Epithelial cell of esophagus (primary cell): ENCODE data around the gene CHSY3.

ENCODE experiments used
- DNase-seq: peaks from one replicate; pipeline ENCODE4 v3.0.0; 2010; ENCODE audit warnings: low read depth
- H3K4me3 ChIP-seq: 2 replicates; pipeline ENCODE4 v1.5.1; 2011; ENCODE audit warnings: mild to moderate bottlenecking, low read length, control low read depth
- CTCF ChIP-seq: IDR thresholded peaks from 2 replicates; pipeline ENCODE4 v1.5.1; 2011; ENCODE audit warnings: low read depth, mild to moderate bottlenecking, low read length, control low read depth, inconsistent platforms; ENCODE audit not compliant: insufficient read depth; ENCODE audit errors: missing control alignments

CHSY3 gene

GRCh38 chr5:130052752-130053151 lies 148.5 kb downstream of the CHSY3 start:
- peak; percentile 32 for DNase-seq
- no peak for TF ChIP-seq CTCF
- no peak overlapping the region for H3K4me3 ChIP-seq

- H3K4me3 ChIP-seq = no peak overlapping the region
- no peak for DNase-seq
- TF ChIP-seq CTCF = no peak
These were observed 151.3 kb downstream of the CHSY3 start for GRCh38 chr5:130055572-130055971.

- no peak for DNase-seq
- no peak overlapping the region for H3K4me3 ChIP-seq
- no peak for TF ChIP-seq CTCF
These were observed 157.5 kb downstream of the CHSY3 start for GRCh38 chr5:130061746-130062145.

GRCh38 chr5:130063603-130064002 lies 159.3 kb downstream of the CHSY3 start:
- TF ChIP-seq CTCF = no peak
- DNase-seq = no peak
- no peak overlapping the region for H3K4me3 ChIP-seq

GRCh38 chr5:130064484-130064883 lies 160.2 kb downstream of the CHSY3 start:
- H3K4me3 ChIP-seq = no peak overlapping the region
- DNase-seq = no peak
- no peak for TF ChIP-seq CTCF

- DNase-seq = peak; percentile 4
These were observed 161.4 kb downstream of the CHSY3 start for GRCh38 chr5:130065617-130066016.

More at GRCh38 chr5:130065617-130066016, 161.4 kb downstream of the CHSY3 start:
- no peak for TF ChIP-seq CTCF
- H3K4me3 ChIP-seq = no peak overlapping the region
